ENCODE data around the gene CTNND2. TPM values are rescaled to one million over a fixed set of nuclear protein-coding genes. Genes with fewer than 3 reads are reported as not detected.
"Not testable (repeated sequence)": the region's sequence is repeated elsewhere in the genome, so short reads cannot be mapped to it uniquely, and the experiment has no call there.

The CTNND2 gene
- total and polyA plus RNA-seq, 10 donors: 0.93 to 51.0 (median 21.5) TPM

DNA sequence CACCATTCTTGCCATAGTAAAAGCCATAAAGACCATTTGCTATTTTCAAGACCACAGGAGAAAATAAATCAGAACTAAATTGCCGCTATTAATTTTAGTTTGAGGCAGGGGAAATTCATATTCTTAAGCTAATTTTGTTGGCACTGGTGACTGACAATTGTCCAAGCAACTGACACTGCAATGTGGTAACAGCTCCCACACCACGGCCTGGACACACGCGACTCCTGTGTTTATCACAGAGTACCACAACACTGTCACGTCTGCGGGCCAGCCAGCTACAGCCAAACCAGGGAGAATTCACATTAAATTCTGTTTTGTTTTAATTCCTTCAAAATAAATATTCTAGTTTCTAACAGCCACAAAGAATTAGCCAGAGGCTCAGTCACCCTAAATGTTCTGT, 481.9 kb downstream of the CTNND2 start:
- H3K27ac ChIP-seq: no peak overlapping the region
- TF ChIP-seq, protein P1, sequence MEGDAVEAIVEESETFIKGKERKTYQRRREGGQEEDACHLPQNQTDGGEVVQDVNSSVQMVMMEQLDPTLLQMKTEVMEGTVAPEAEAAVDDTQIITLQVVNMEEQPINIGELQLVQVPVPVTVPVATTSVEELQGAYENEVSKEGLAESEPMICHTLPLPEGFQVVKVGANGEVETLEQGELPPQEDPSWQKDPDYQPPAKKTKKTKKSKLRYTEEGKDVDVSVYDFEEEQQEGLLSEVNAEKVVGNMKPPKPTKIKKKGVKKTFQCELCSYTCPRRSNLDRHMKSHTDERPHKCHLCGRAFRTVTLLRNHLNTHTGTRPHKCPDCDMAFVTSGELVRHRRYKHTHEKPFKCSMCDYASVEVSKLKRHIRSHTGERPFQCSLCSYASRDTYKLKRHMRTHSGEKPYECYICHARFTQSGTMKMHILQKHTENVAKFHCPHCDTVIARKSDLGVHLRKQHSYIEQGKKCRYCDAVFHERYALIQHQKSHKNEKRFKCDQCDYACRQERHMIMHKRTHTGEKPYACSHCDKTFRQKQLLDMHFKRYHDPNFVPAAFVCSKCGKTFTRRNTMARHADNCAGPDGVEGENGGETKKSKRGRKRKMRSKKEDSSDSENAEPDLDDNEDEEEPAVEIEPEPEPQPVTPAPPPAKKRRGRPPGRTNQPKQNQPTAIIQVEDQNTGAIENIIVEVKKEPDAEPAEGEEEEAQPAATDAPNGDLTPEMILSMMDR (IDR thresholded peaks at IDR 0.05 in 8 of 11, conservative IDR thresholded peaks at IDR 0.05 in 3 of 11): no peak
- no peak for TF ChIP-seq POLR2AphosphoS5 (IDR thresholded peaks at IDR 0.05)
- no peak for TF ChIP-seq POLR2A (IDR thresholded peaks at IDR 0.05)
- DNase-seq: no peak
- H3K4me1 ChIP-seq: no peaks in the 10 kb centered on the region
- intact Hi-C loops (cut with DNase I; ENCODE audit: low total_unique reads): no loop called here
- H3K27me3 ChIP-seq (replicated peaks in 1 of 7): no peaks in the 10 kb centered on the region
- H3K4me3 ChIP-seq: no peak overlapping the region
- WGBS, 5 donors: 78 to 96% (median 91%) methylated on average over 6 of the region's 6 CpGs
- H3K9me3 ChIP-seq: peaks cover 0 to 9% (median 4%) of the 10 kb centered on the region in 8 donors
- no peaks in the 10 kb centered on the region for H3K36me3 ChIP-seq

DNA sequence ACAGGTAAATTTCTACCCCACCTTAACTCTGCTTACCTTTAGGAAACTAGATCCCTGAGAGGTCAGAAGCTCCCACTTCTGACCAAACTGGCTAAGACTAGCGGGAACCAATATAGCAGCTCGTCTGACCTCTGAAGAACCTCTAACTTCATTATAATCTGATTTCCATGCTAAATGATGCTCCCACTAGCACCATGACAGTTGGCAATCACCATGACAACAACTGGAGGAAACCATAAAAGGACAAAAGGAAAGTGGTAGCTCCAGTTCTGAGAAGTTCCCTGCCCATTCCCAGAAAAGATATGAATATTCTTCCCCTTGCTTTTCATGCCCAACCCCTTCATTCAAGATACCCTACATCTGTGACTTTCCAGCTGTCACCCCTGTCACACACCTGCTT, 483.3 kb downstream of the CTNND2 start:
- Histone ChIP-seq H3K27ac (no peak overlapping the region), H3K27me3 (replicated peaks in 1 of 7) (no peaks in the 10 kb centered on the region), H3K4me1 (no peaks in the 10 kb centered on the region), H3K9me3 (peaks cover 0 to 13% (median 7%) of the 10 kb centered on the region in 8 donors), H3K4me3 (no peak overlapping the region), H3K36me3 (no peaks in the 10 kb centered on the region)
- intact Hi-C loops (cut with DNase I; ENCODE audit: low total_unique reads): no loop called here
- no peak for DNase-seq
- TF ChIP-seq POLR2A (IDR thresholded peaks at IDR 0.05): no peak
- TF ChIP-seq POLR2AphosphoS5 (IDR thresholded peaks at IDR 0.05): no peak
- TF ChIP-seq, protein P1 (IDR thresholded peaks at IDR 0.05 in 8 of 11, conservative IDR thresholded peaks at IDR 0.05 in 3 of 11): no peak
- 86 to 97% (median 91%) methylated on average over 2 of the region's 2 CpGs for WGBS, 5 donors

DNA sequence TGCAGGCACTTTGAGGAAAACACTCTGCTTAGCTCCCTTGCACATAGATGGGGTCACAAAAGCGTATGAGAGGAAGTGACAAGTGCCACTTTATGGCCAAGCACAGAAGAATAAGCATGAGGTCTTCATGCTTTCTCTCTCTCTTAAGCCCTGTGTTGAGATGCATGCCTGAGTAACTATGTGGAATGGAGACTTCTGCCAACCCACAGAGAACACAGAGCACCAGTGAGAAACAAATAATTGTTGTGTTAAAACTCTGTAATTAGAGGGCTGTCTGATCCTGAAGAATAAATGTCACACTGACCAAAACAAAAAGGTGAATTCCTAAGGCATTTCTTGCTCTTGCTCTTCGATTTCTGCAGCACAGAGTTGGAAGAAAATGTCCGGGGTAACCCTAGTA, 488.5 kb downstream of the CTNND2 start:
- intact Hi-C loops (cut with DNase I; ENCODE audit: low total_unique reads): no loop called here
- H3K27me3 ChIP-seq (replicated peaks in 1 of 7): no peaks in the 10 kb centered on the region
- WGBS, 5 donors: 46 to 59% (median 49%) methylated on average over 3 of the region's 3 CpGs
- H3K36me3 ChIP-seq: no peaks in the 10 kb centered on the region
- H3K9me3 ChIP-seq: peaks cover 0 to 27% (median 18%) of the 10 kb centered on the region in 8 donors
- H3K4me3 ChIP-seq: no peak overlapping the region
- DNase-seq: no peak
- H3K4me1 ChIP-seq: no peaks in the 10 kb centered on the region
- no peak overlapping the region for H3K27ac ChIP-seq
- TF ChIP-seq POLR2AphosphoS5 (IDR thresholded peaks at IDR 0.05) (no peak), POLR2A (IDR thresholded peaks at IDR 0.05) (no peak)
- TF ChIP-seq, protein P1 (IDR thresholded peaks at IDR 0.05 in 8 of 11, conservative IDR thresholded peaks at IDR 0.05 in 3 of 11): no peak

DNA sequence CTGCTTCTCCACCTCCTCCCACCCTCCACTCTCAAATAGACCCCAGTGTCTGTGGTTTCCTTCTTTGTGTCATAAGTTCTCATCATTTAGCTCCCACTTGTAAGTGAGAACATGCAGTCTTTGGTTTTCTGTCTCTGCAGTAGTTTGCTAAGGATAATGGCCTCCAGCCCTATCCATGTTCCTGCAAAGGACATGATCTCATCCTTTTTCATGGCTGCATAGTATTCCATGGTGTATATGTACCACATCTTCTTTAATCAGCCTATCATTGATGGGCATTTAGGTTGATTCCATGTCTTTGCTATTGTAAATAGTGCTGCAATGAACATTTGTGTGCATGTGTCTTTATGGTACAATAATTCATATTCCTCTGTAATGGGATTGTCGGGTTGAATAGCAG, 489.5 kb downstream of the CTNND2 start:
- H3K4me1 ChIP-seq; H3K27ac ChIP-seq; DNase-seq; H3K36me3 ChIP-seq; H3K27me3 ChIP-seq (replicated peaks in 1 of 7); H3K4me3 ChIP-seq; intact Hi-C loops (cut with DNase I; ENCODE audit: low total_unique reads): not testable (repeated sequence)
- 52 to 100% (median 95%) methylated on average over 1 of the region's 1 CpG for WGBS, 5 donors
- peaks cover 0 to 27% (median 18%) of the 10 kb centered on the region in 8 donors for H3K9me3 ChIP-seq

DNA sequence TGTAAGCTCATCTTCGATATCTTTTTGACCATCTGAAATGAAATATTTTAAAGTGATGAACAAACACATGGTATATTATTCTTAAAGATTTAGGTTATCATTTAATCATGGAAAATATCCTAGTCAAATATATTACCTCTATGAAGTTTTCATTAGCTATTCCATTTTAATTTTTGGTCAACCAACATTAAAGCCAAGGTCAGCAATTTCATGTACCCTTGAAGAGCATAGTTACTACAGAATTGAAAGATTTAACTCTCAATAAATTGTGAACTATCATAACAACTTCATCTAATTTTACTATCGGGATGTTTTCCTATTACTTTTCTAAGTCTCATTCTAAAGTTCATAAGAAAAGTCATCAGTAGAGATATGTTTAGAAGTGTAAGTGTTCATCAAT, 492.6 kb downstream of the CTNND2 start:
- intact Hi-C loops (cut with DNase I; ENCODE audit: low total_unique reads): no loop called here

More for the DNA sequence above, 492.6 kb downstream of the CTNND2 start:
- DNase-seq: no peak
- 87 to 98% (median 93%) methylated on average over 2 of the region's 2 CpGs for WGBS, 5 donors
- no peaks in the 10 kb centered on the region for H3K36me3 ChIP-seq
- H3K4me1 ChIP-seq: no peaks in the 10 kb centered on the region
- no peaks in the 10 kb centered on the region for H3K27me3 ChIP-seq (replicated peaks in 1 of 7)
- no peak for TF ChIP-seq POLR2AphosphoS5 (IDR thresholded peaks at IDR 0.05)
- TF ChIP-seq, protein P1 (IDR thresholded peaks at IDR 0.05 in 8 of 11, conservative IDR thresholded peaks at IDR 0.05 in 3 of 11): no peak
- no peak for TF ChIP-seq POLR2A (IDR thresholded peaks at IDR 0.05)
- H3K4me3 ChIP-seq: no peak overlapping the region
- H3K27ac ChIP-seq: no peak overlapping the region
- H3K9me3 ChIP-seq: peaks cover 0 to 14% (median 11%) of the 10 kb centered on the region in 8 donors
